DOHH2 (cell line): ENCODE data around the gene CIDEA.

ENCODE experiments used
- CTCF ChIP-seq: fragments of 200-600 bp; sonication (generic); IDR thresholded peaks from one replicate; pipeline ENCODE4 v1.5.1; 2014; ENCODE audit warnings: antibody characterized with exemption, mild to moderate bottlenecking, low read depth, low read length; ENCODE audit not compliant: poor library complexity, severe bottlenecking
- EZH2phosphoT487 ChIP-seq: fragments of 200-600 bp; sonication (generic); IDR thresholded peaks from 2 replicates; pipeline ENCODE4 v1.6.1; 2017; ENCODE audit warnings: borderline replicate concordance, mild to moderate bottlenecking, antibody characterized with exemption, low read length, moderate library complexity, mixed read lengths

DNA sequence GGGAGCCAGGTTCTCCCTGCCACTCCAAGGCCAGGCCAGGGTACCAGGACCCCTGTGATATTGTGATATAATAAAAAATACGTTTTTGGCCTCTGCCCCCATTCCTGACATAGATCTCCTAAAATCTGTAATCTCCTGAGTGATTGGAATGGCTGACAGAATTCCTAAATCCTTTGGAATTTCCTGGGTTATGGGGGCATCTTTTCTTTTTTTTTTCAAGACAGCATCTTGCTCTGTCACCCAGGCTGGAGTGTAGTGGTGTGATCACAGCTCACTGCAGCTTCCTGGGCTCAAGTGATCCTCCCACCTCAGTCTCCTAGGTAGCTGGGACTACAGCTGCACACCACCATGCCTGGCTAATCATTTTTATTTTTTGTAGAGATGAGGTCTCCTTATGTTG, 27.7 kb downstream of the CIDEA start:
- TF ChIP-seq CTCF (no peak), EZH2phosphoT487 (no peak)
